GM19099 (cell line): ENCODE measurements around the gene RGL3.
A peak's percentile ranks its signal among the peaks of the same experiment; 100 is the strongest.

Experiments used
- POLR2A ChIP-seq: IDR thresholded peaks from 3 replicates; pipeline ENCODE4 v1.6.1; 2011; ENCODE audit warnings: low read depth; ENCODE audit not compliant: insufficient read length; ENCODE audit errors: extremely low read depth

RGL3 gene

GRCh38 chr19:11359421-11359820 is 59.7 kb downstream of the RGL3 start:
- no peak for TF ChIP-seq POLR2A

- no peak for TF ChIP-seq POLR2A
Measured at GRCh38 chr19:11356676-11357550, 62.2 kb downstream of the RGL3 start.

- TF ChIP-seq POLR2A: no peak
Measured at GRCh38 chr19:11356074-11356397, 63.1 kb downstream of the RGL3 start.

- TF ChIP-seq POLR2A: no peak
Measured at GRCh38 chr19:11355160-11356073, 63.7 kb downstream of the RGL3 start, which contains the start of gene PLPPR2. Gene PLPPR2 (plus strand): TSS chr19:11355432. CDS start chr19:11357674, 2,242 bp downstream.

GRCh38 chr19:11349171-11349570 is 69.9 kb downstream of the RGL3 start:
- no peak for TF ChIP-seq POLR2A

GRCh38 chr19:11347546-11348039 is 71.5 kb downstream of the RGL3 start:
- no peak for TF ChIP-seq POLR2A

GRCh38 chr19:11346104-11346940 is 72.8 kb downstream of the RGL3 start, which contains the start of the genes CCDC159 and TMEM205:
Gene CCDC159 (plus strand): TSS chr19:11346519. CDS start chr19:11346607, 88 bp downstream.
Gene TMEM205 (minus strand): TSS chr19:11346268. CDS start chr19:11345619, 649 bp downstream.
- peak; percentile 59 for TF ChIP-seq POLR2A

GRCh38 chr19:11345122-11345803 is 73.9 kb downstream of the RGL3 start:
- TF ChIP-seq POLR2A: no peak
